Endothelial cell of umbilical vein (primary cell): ENCODE data around the gene PPP2R2C. TPM values are rescaled to one million over a fixed set of nuclear protein-coding genes. Genes with fewer than 3 reads are reported as not detected.

Source experiments
- BruUV-seq: library from RNA; stranded (reverse); fragments of 400-500 nt; replicated peaks from 2 replicates; lab custom pipeline; 2021; lab: Mats Ljungman, UMichigan
- CTCF ChIA-PET: fragments of 300-600, 350-600 bp; sonication (Branson Sonifier 250); formaldehyde crosslinking; loops from one replicate; lab custom pipeline; 2021; ENCODE audit warnings: antibody characterized with exemption, inconsistent platforms; lab: Charles Lee
- POLR2A ChIA-PET: fragments of 300-600, 350-600 bp; sonication (Branson Sonifier 250); formaldehyde crosslinking; loops from one replicate; lab custom pipeline; 2021; ENCODE audit warnings: antibody characterized with exemption, inconsistent platforms; lab: Charles Lee
- DNase-seq: peaks from one replicate; pipeline ENCODE4 v3.0.0-alpha.2; 2011; ENCODE audit warnings: low read depth, low spot score
- FAIRE-seq: peaks from 2 replicates; lab custom pipeline; 2011; peaks lifted over from hg19 to GRCh38; lab: Jason Lieb, UNC
- H2AFZ ChIP-seq: 2 replicates; pipeline ENCODE4 v1.6.0; 2012; ENCODE audit warnings: low read depth, low read length, control low read depth, inconsistent platforms
- H3K27ac ChIP-seq: 2 replicates; pipeline ENCODE4 v1.5.1; 2011; ENCODE audit warnings: low read depth, mild to moderate bottlenecking, control low read depth, low read length, moderate library complexity; ENCODE audit not compliant: insufficient read depth
- H3K27me3 ChIP-seq, 2 experiments: 2 replicates each; pipeline versions ENCODE4 v1.6.0 to v1.6.1; 2011; ENCODE audit warnings: low read length in 2 of 2, mixed read lengths in 1 of 2; ENCODE audit not compliant: control insufficient read depth in 2 of 2, insufficient read depth in 2 of 2
- H3K36me3 ChIP-seq, 2 experiments: 2 replicates in 1 of 2; 3 replicates in 1 of 2; pipeline ENCODE4 v1.5.1; 2011; ENCODE audit warnings: low read length in 2 of 2, mild to moderate bottlenecking in 1 of 2, moderate library complexity in 1 of 2; ENCODE audit not compliant: control insufficient read depth in 2 of 2, insufficient read depth in 2 of 2; ENCODE audit errors: extremely low read depth in 1 of 2
- H3K4me1 ChIP-seq: 3 replicates; pipeline ENCODE4 v1.5.1; 2011; ENCODE audit warnings: mild to moderate bottlenecking, low read length; ENCODE audit not compliant: control insufficient read depth, insufficient read depth; ENCODE audit errors: extremely low read depth
- H3K4me2 ChIP-seq: 2 replicates; pipeline ENCODE4 v1.6.1; 2011; ENCODE audit warnings: low read length, control low read depth, mixed read lengths; ENCODE audit not compliant: insufficient read depth
- H3K4me3 ChIP-seq, 3 experiments: fragments of 200-600 bp in 1 of 3; sonication (generic), shearing (Covaris generic) in 1 of 3; replicated peaks in 1 of 3; 2 replicates each; pipeline ENCODE4 v1.5.1; 2011 to 2016; ENCODE audit warnings: control low read depth in 3 of 3, low read length in 3 of 3, mild to moderate bottlenecking in 2 of 3, inconsistent platforms in 1 of 3, low read depth in 1 of 3, moderate library complexity in 1 of 3; ENCODE audit not compliant: insufficient read depth in 1 of 3
- H3K79me2 ChIP-seq: 2 replicates; pipeline ENCODE4 v1.6.0; 2012; ENCODE audit warnings: low read length, inconsistent platforms; ENCODE audit not compliant: control insufficient read depth, insufficient read depth
- H3K9ac ChIP-seq: replicated peaks from 2 replicates; pipeline ENCODE3; 2011; ENCODE audit warnings: low read length, control low read depth; ENCODE audit not compliant: insufficient read depth; ENCODE audit errors: extremely low read depth
- H3K9me1 ChIP-seq: replicated peaks from 3 replicates; pipeline ENCODE4 v1.6.0; 2011; ENCODE audit warnings: mild to moderate bottlenecking, low read length; ENCODE audit not compliant: control insufficient read depth, insufficient read depth; ENCODE audit errors: extremely low read depth
- H3K9me3 ChIP-seq: replicated peaks from 2 replicates; pipeline ENCODE4 v1.5.1; 2012; ENCODE audit warnings: low read length, inconsistent platforms; ENCODE audit not compliant: control insufficient read depth, insufficient read depth
- H4K20me1 ChIP-seq: replicated peaks from 2 replicates; pipeline ENCODE3; 2011; ENCODE audit warnings: mild to moderate bottlenecking, low read length; ENCODE audit not compliant: control insufficient read depth, insufficient read depth; ENCODE audit errors: extremely low read depth
- EZH2 ChIP-seq: IDR thresholded peaks from 2 replicates; pipeline ENCODE4 v1.6.1; 2012; ENCODE audit warnings: borderline replicate concordance, low read depth, mild to moderate bottlenecking, moderate library complexity, low read length, inconsistent platforms; ENCODE audit not compliant: severe bottlenecking
- FOS ChIP-seq: IDR thresholded peaks from 2 replicates; pipeline ENCODE4 v1.6.1; 2011; ENCODE audit warnings: mild to moderate bottlenecking, low read length, moderate library complexity, borderline replicate concordance; ENCODE audit not compliant: insufficient read depth
- GATA2 ChIP-seq: IDR thresholded peaks from 2 replicates; pipeline ENCODE4 v1.7.0; 2011; ENCODE audit warnings: low read depth, mild to moderate bottlenecking, moderate library complexity, mixed read lengths, low read length; ENCODE audit not compliant: insufficient read length, insufficient read depth
- JUN ChIP-seq: IDR thresholded peaks from 2 replicates; pipeline ENCODE4 v1.6.1; 2011; ENCODE audit warnings: borderline replicate concordance, low read depth; ENCODE audit not compliant: insufficient read length, insufficient read depth
- MYC ChIP-seq: IDR thresholded peaks from one replicate; pipeline ENCODE4 v1.6.1; 2011; ENCODE audit warnings: mild to moderate bottlenecking, low read depth, low read length
- POLR2A ChIP-seq: IDR thresholded peaks from 2 replicates; pipeline ENCODE4 v1.6.1; 2012; ENCODE audit warnings: low read depth, mild to moderate bottlenecking, control low read depth, low read length
- POLR2AphosphoS5 ChIP-seq: IDR thresholded peaks from 2 replicates; pipeline ENCODE4 v1.6.1; 2012; ENCODE audit warnings: low read depth, mild to moderate bottlenecking, control low read depth, low read length, moderate library complexity; ENCODE audit not compliant: insufficient read depth
- dilution Hi-C: fragments of 300-500 bp; cut with MboI; formaldehyde crosslinking; loops from one replicate; pipeline ENCODE4 v1.15.0; 2019; ENCODE audit warnings: low sequenced_read_pairs; ENCODE audit not compliant: extremely low pct_ligation_motif_present
- intact Hi-C: fragments of 100-400 bp; cut with micrococcal nuclease; formaldehyde crosslinking; loops from one replicate; pipeline ENCODE4 v1.10.0; 2022
- polyA plus RNA-seq, 4 experiments: library from polyadenylated mRNA; depleted of rRNA in 3 of 4; stranded (reverse) in 3 of 4; unstranded in 1 of 4; fragments of >200 nt; gene quantifications; 2 replicates each; pipeline versions ENCODE4 v1.2.1 to v1.2.3, GENCODE V29; 2011 to 2012; ENCODE audit warnings: missing spikeins in 1 of 4
- total RNA-seq: library from RNA; stranded (reverse); gene quantifications from 2 replicates; pipeline ENCODE4 v1.2.3, GENCODE V29; 2021
- TF ChIP-seq, protein P1 (sequence below): IDR thresholded peaks from 2 replicates; pipeline ENCODE4 v1.6.1; 2011; ENCODE audit not compliant: insufficient read depth, insufficient read length
- TF ChIP-seq, protein P2 (sequence below), 2 donors: IDR thresholded peaks; 1 replicate in 1 of 2; 2 replicates in 1 of 2; pipeline ENCODE4 v1.5.1; 2011; ENCODE audit warnings: low read length in 2 of 2, mild to moderate bottlenecking in 2 of 2, moderate library complexity in 2 of 2, control low read depth in 1 of 2, inconsistent platforms in 1 of 2, low read depth in 1 of 2; ENCODE audit not compliant: insufficient read depth in 1 of 2; ENCODE audit errors: extremely low read depth in 1 of 2

PPP2R2C gene
- total and polyA plus RNA-seq, 2 donors (not counting 3 experiments of a cell fraction or from before 2014, with no cell fraction given): 0.03 to 0.09 TPM

- intact Hi-C loops (loop anchor here (2.0 kb wide), 1 partner anchor 59 kb away; no protein-coding TSS in a partner anchor), dilution Hi-C loops (no loop called here)
- H2AFZ ChIP-seq: no peak overlapping the region
- BruUV-seq: no TSS peak
- no peaks in the 10 kb centered on the region for H4K20me1 ChIP-seq
- no peak for TF ChIP-seq POLR2AphosphoS5
- TF ChIP-seq MYC: no peak
- TF ChIP-seq JUN: no peak
- TF ChIP-seq GATA2: no peak
- TF ChIP-seq FOS: no peak
- no peak for TF ChIP-seq POLR2A
- TF ChIP-seq EZH2: no peak
- TF ChIP-seq, protein P1, sequence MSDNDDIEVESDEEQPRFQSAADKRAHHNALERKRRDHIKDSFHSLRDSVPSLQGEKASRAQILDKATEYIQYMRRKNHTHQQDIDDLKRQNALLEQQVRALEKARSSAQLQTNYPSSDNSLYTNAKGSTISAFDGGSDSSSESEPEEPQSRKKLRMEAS: no peak
- TF ChIP-seq, protein P2, sequence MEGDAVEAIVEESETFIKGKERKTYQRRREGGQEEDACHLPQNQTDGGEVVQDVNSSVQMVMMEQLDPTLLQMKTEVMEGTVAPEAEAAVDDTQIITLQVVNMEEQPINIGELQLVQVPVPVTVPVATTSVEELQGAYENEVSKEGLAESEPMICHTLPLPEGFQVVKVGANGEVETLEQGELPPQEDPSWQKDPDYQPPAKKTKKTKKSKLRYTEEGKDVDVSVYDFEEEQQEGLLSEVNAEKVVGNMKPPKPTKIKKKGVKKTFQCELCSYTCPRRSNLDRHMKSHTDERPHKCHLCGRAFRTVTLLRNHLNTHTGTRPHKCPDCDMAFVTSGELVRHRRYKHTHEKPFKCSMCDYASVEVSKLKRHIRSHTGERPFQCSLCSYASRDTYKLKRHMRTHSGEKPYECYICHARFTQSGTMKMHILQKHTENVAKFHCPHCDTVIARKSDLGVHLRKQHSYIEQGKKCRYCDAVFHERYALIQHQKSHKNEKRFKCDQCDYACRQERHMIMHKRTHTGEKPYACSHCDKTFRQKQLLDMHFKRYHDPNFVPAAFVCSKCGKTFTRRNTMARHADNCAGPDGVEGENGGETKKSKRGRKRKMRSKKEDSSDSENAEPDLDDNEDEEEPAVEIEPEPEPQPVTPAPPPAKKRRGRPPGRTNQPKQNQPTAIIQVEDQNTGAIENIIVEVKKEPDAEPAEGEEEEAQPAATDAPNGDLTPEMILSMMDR (IDR thresholded peaks at IDR 0.05; ENCODE audit: extremely low read depth in 1 of 2, insufficient read depth in 1 of 2, low read depth in 1 of 2, low read length in 2 of 2): no peak
- ChIA-PET POLR2A (no interaction called here), CTCF (no interaction called here)
- FAIRE-seq (no peak), DNase-seq (no peak)
- H3K27ac ChIP-seq: no peak overlapping the region
- H3K9me3 ChIP-seq: no peaks in the 10 kb centered on the region
- H3K27me3 ChIP-seq: no peaks in the 10 kb centered on the region
- H3K9me1 ChIP-seq: no peaks in the 10 kb centered on the region
- no peaks in the 10 kb centered on the region for H3K36me3 ChIP-seq
- H3K4me1 ChIP-seq: no peaks in the 10 kb centered on the region
- no peak overlapping the region for H3K9ac ChIP-seq
- no peak overlapping the region for H3K4me3 ChIP-seq
- H3K4me2 ChIP-seq: no peak overlapping the region
- no peaks in the 10 kb centered on the region for H3K79me2 ChIP-seq
These were observed 21.4 kb upstream of the PPP2R2C start for GRCh38 chr4:6493658-6494304.
